ENCODE measurements around the gene ENTPD2.

ENTPD2 gene

DNA sequence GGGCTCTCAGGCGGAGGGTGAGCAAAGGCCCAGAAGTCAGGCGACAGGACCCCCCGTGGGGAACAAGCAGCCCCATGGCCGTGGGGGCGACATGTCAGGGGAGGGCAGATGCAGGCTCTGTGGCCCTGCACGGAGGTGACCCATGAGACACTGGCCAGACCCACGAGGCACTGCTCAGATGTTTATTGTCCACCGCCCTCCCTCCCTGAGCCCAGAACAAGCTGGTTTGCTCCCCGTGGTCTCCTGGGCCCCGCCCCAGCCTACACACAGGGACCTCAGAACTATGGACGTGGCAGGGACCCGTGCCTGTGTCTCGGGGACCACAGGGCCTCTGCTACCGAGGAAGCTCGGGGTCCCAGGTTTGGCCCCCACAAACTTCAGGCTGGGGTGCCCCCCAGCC is 23.9 kb downstream of the ENTPD2 start:
- no peak for DNase-seq (ENCODE audit: low spot score)

DNA sequence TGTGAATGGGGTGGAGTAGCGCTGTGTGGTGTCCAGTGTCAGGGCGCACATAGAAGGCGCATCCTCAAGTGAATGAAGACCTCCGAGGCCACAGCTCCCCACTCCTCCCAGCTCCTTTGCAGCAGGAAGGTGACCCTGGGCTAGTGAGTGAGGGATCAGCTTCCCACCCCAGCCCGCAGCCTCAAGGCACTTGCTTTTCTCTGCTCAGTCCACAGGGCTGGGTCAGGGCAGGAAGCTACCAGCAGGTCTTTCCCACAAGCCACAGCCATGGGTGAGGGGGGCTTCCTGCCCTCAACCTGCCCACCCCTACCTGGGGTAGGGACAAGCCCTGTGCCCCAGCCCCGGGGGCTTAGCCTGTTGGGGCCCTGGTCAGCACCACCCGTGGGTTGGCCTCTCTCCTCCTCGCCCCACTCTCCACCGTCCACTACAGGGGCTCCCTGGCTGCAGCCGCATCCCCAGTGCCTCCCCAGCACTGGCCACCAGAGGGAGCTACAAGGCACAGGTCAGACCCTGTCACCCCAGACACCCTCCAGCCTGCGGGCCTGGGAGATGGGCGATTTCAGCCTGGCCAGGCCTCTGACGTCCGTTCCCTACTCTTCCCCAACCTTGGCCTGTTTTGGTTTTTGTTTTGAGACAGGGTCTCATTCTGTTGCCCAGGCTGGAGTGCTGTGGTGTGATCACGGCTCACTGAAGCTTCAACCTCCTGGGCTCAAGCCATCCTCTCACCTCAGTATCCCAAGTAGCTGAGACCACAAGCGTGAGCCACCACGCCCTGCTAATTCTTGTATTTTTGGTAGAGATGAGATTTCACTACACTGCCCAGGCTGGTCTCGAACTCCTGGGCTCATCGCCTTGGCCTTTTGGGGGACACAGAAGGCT is 24.6 kb downstream of the ENTPD2 start:
- peak; percentile 76 for DNase-seq (ENCODE audit: low spot score)

DNA sequence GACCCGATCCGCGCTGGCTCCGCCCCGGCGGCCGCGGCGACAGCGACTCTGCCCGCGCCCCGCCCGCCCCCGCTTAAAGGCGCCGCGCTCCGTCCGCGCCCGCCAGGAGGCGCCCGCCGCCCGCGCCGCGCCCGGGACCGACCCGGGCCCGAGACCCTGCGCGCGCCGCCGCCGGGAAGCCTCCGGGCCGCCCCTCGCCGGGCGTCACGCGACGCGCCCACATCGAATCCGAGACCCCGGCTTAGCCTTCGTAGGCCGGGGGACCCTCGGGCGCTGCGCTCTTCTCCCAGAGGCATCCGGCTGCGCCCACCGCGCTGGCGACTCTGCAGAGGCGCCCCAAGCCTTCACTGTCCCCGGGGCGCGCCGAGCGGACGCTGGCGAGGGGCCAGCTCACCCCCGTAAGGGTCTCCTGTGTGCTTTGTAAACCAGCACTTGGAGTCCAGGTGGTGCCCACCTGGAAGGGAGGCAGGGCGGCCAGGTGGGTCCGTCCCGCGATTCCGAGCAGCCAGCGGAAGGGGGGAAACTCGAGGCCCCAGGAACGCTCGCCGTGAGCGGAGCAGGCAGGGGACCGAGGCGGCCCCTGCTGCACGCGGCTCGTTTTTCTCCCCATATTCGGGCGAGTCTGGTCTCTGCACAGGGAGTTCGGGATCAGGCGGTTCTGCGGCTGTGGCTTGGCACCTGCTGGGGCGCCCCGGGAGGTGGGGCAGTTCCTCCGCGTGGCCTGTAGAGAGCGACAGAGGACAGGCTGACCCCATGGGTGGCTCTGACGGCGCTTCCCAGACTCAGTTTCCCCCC is 25.4 kb downstream of the ENTPD2 start:
- peak; percentile 95 for DNase-seq (ENCODE audit: low spot score)

DNA sequence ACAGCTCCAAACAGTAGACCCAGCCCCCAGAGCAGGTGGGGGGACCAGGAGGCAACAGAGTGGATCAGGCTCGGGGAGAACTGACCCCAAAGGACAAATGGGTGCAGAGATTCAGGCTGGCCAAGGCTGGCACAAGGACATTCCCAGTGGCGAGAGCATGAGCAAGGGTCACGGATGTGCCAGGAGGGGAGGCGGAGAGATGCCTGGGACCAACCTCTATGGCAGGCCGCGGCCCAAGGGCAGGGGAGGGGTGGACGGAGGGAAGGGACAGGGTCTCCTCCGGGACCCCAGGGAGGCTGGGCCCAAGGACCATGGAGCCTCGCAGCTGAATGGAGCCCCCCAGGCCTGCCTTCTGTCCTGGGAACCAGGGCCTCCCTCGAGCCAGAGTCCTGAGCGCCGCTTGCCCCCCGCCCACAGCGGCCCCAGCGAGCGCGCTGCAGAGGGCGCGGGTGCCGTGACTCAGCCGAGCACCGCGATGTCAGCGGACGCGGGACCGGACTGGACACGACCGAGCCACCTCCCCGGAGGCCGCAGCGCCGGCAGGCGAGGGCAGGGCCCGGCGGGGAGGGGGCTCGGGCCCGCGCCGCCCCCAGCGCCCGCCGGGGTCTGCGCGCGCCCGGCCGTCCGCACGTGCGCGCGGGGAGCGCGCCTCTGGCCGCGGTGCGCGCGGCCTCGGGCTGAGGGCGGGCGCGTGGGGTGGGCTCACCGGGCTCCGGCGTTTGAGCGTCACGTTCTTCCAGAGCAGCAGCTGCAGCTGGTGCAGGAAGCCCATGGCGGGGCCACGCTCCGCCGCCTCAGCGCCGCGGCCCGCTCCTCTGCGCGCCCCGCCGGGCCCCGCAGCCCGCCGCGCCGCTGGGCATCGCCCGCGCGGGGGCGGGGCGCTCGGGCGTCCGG is 26.2 kb downstream of the ENTPD2 start, which contains the start of gene ABCA2:
ABCA2 (minus strand) TSS at position 869 of the 894 bp plus-strand sequence; CDS start at position 772, 97 bp downstream.
- no peak for DNase-seq (ENCODE audit: low spot score)

DNA sequence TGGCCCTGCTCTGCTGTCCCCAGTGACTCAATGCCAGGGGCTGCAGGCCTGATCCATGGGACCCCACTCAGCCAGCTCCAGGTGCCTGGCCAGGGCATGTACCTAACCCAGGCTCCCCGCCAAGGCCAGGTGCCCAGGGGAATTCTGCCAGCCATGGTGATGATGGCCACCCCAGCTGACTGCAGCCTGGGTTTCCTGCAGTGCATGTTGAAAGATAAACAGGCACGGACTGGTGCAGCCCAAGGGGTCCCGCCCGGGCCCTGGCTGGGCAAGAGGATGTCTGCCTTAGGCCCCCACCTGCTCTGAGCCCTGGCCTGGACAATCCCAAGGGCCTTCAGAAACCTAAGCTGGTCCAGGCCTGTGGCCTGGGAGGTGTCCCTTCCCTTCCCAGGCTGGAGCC is 27.0 kb downstream of the ENTPD2 start:
- DNase-seq (ENCODE audit: low spot score), result no peak

DNA sequence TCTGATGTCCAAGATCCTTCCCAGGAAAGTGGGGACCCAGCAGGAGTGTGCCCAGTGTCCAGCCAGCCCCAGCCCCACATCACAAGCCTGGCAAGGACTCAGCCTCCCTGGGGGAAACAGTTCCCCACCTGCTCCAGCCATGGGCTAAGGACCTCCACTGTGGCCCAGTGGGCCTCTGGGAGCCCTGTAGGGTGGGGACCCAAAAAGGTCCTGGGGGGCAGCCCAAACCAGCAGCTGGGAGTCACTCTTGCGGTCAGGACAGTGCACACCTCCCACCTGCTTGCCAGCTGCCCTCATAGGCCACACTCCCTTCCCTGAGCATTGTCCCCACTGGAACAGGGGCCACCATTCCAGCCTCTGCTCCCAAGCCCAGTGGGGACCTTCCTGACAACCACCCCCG is 27.5 kb downstream of the ENTPD2 start:
- no peak for DNase-seq (ENCODE audit: low spot score)

DNA sequence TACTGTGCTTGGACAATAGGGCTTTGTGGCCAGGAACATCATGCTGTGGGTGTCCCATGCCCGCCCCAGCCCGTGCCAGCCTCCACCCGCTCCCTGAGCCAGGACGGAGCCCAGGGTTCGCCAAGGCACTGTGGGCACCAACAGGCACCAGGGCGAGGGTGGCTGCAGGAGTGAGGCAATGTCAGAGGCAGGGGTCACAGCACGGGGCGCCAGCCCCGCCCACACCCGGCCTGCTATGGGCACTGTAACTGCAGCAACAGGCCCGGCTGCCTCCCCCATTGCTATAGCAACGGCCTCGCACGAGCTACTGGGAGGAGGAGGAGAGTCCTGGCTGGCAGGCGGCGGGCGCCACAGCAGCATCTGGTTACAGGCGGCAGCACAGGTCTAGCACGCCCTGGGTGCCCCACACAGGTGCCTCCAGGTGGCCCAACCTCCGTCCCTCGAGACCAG is 28.3 kb downstream of the ENTPD2 start:
- no peak for DNase-seq (ENCODE audit: low spot score)

DNA sequence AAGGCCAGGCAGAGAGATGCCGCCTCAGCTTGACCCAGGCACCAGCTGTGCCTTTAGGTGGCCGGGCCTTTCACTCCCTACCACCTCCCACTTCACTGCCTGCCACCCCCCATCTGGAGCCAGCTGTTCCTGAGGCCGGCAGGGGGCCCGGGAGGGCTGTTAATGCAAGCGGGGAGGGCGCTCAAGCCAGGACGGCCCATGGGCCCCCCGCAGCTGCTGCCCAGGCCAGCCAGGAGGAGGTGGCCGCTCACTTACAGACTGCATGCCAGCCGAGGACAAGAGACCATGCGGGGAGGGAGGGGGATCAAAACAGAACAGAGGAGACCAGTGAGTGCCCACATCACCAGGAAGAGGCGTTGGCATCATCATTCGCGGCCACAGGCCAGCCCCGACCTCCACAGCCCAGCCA is 30.3 kb downstream of the ENTPD2 start:
- DNase-seq (ENCODE audit: low spot score), result no peak

DNA sequence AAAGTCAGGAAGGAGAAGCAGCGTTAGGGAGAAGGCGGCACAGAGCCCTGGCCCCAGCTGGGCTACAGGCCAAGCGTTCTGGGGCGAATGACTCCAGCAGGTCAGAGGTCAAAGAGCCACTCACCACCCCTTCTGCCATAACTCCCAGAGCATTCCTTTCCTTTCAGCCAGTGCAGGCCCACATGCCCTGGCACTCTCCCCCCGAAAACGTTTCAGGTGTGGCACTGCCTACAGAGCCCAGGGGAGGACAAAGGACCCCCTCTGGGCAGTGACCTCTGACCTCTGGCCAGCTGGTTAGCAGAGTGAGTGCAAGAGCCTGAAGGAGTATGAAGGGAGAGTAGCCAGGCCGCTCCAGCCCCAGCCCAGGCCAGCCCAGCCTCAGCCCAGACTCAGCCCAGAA is 30.7 kb downstream of the ENTPD2 start:
- DNase-seq (ENCODE audit: low spot score), result no peak

DNA sequence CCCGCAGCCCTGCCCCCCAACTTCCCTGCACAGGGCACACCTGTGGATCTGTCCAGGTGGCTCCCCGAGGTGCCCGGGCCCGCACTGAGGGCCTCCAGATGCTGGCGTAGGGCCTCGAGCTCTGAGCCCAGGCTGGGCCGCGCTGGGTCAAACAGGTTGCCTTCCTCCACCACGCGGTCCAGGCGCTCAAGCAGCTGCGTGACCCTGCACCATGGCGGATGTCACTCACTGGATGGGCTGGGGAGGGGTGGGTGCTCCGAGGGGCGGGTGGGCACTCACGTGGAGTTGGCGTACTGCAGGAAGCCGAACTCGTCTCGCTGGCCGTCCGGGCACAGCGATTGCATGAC is 31.2 kb downstream of the ENTPD2 start:
- no peak for DNase-seq (ENCODE audit: low spot score)

DNA sequence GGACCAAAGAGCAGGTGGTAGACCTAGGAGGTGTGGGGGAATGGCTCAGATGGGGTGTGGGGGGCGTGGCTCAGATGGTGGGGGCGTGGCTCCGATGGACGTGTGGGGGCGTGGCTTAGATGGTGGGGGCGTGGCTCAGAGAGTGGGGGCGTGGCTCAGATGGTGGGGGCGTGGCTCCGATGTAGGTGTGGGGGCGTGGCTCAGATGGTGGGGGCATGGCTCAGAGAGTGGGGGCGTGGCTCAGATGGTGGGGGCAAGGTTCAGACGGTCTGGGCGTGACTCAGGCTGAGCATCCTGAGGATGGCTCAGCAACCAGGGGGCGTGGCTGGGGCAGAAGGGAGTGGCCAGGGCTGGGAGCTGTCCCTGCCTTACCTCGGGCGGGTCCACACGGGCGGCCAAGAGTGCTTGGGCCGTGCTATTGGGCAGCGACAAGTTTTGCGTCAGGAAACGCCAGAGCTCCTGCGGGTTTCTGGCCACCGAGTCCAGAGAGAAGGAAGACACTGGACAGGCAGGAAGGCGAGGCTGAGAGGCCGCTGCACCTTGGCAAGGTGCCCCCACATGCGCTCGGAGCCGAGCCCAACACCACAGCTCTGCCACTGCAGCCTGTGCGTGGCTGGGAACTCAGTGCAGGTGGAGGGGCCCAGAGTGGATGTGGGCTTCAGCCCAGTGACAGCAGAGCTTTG is 31.7 kb downstream of the ENTPD2 start:
- DNase-seq (ENCODE audit: low spot score), result peak; percentile 73

DNA sequence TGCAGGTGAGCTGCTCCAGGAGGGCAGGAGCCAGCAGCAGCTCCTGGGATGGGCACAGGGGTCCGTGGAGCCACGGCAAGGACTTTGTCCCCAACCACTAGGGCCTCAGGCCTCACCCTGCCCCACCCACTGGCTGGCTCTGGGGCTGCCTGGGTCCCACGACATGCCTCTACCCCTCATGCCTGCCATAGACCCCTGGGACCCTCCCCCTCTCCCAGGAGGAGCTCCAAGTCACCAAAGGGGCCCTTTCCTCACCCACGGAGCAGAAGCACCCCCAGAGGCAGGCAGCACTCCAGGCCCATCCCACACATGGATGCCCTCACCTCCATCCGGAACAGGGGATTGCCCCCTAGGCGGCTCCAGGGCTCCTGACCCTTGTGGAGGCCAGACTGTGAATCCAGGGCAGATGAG is 32.3 kb downstream of the ENTPD2 start:
- no peak for DNase-seq (ENCODE audit: low spot score)

DNA sequence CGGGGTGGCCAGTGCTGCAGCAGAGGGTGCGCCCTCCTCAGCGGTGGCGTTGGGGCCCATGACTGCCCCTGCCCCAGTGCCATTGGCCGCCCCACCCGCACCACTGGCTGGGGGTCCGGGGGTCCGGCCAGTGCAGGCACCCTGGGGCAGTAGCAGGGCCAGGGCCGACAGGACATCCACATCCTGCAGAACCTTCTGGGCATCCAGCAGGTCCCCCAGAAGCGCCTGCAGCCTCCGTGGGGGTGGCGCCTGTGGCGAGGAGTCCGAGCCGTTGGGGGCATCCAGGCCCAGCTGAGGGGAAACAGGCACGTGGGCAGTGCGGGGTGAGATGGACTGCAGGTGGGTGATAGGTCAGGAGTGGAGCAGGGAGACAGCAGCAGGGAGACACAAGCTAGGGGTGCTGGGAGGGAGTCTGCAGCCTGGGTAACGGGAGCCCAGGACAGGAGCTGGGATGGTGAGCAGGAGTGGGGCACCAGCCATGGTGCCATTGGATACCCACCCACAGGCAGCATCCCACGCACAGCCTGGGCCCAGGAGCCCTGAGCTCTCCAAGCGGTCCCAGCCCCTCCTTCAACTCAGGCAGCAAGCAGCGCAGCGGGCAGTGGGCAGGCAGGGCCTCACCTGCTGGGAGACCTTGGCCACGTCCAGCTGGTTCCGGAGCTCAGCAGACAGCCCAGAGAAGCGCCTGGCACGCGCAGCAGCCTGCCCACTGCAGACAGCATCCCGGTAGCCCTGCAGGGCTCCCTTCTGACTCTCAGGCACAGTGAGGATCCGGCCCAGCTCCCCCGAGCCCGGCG is 32.9 kb downstream of the ENTPD2 start:
- DNase-seq (ENCODE audit: low spot score), result no peak

DNA sequence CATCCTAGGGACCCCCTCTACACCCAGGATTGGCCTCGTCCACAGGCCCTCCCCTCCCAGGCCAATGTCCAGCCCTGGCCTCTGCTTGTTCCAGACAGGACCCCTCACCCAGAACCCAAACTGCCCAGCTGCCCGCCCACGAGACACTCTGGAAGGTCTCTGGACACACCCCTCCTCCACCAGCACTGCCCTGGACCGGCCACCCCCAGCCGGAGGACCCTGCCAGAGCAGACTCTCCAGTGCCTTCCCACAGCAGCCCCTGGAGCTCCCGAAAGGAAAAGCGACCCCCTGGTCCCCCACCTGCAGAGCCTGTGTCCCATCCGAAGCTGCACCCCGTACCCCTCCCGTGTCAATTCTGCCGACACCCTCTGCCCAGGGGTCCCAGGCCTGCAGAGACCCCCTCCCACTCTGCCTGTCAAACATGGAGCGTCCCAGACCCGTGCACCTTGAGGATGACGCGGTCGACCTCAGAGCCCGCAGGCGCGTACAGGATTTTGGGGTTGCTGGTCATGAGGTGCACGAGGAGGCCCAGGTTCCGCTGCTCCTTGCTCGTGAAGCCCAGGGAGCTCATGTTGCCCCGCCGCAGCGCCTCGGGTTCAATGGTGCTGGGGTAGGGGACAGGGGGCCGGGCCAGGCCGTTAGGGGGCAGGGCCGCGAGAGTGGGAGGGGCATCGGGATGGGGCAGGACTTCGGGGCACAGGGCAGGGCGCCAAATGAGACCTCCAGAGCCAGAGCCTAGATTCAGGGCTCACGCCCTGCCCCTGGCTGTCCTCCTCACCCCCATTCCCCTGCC is 33.8 kb downstream of the ENTPD2 start:
- no peak for DNase-seq (ENCODE audit: low spot score)

DNA sequence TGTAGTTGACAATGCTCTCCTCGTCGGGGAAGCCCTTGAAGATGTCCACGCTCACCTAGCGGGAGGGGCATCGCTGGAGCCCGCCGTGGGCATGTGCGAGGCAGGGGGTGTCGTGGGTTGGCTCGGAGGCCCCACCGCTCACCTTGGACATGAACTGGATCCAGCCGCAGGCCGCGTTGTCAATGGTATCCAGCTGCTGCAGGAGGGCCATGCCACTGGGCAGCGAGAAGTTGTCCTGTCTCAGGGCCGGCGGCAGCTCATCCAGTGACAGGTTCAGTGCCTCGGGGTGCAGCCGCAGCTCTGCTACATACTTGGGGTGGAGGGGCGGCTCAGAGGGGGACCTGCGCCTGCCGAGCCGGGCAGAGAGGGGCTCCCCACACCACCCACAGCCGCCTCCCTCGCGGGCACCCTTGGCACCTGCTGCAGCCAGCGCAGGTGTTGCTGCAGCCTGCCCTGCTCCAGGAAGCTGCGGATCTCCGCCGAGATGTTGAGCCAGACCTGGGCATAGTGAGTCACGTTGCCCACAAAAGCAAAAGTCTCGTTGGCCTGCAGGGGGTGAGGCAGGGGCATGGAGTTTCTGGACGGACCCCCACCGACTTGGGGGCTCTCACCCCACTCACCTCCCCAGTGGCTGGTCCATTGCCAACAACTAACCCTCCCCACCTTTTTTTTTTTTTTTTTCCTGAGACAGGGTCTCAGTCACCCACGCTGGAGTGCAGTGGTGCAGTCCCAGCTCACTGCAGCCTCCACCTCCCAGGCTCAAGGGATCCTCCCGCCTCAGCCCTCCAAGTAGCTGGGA is 34.9 kb downstream of the ENTPD2 start:
- no peak for DNase-seq (ENCODE audit: low spot score)

DNA sequence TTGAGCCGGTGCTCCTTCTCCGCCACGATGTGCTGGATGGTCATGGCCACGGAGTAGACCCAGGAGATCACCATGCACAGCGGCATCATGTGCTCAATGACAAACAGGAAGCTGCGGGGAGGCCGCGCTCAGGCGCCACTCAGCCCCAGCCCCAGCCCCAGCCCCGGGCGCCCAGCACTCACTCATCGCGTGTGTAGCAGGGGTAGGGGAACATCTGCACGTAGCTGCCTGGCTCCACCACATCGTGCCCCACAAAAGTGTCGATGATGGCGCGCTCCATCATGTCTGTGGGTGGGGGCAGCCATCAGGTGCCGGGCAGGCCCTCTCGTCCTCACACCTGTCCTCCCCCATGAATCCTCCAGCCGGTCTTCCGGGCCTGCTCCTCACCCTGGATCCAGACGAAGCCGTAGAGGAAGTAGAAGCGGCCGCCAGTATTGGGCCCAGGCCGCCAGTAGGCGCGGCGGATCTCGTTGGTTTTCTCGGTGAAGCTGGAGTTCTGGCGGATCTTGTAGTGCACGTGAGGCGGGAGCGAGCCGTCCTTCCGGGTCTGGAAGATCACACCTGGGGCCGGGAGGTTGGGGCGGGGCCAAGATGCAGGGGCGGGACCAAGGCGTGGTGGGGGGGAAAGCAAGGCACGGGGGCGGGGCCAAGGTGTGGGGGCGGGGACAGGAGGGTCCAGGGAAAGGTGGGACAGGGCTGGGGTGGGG is 35.9 kb downstream of the ENTPD2 start:
- no peak for DNase-seq (ENCODE audit: low spot score)

DNA sequence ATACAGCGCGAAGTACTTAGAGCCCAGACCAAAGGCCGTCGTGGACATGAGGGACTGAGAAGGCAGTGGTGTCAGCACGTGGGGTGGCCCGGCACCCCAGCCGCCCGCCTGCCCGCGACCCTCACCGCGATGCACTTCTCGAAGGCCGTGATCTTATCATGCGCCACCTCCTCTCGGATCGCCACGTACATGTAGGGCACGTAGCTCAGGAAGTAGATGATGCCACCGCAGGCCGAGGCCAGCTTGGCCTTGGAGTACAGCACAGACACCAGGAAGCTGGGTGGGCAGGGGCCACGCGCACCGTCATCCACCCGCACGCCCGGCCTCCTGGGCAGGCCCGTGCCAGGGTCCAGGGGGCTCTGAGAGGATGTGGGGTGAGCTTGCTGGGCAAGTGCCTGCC is 36.8 kb downstream of the ENTPD2 start:
- DNase-seq (ENCODE audit: low spot score), result no peak

DNA sequence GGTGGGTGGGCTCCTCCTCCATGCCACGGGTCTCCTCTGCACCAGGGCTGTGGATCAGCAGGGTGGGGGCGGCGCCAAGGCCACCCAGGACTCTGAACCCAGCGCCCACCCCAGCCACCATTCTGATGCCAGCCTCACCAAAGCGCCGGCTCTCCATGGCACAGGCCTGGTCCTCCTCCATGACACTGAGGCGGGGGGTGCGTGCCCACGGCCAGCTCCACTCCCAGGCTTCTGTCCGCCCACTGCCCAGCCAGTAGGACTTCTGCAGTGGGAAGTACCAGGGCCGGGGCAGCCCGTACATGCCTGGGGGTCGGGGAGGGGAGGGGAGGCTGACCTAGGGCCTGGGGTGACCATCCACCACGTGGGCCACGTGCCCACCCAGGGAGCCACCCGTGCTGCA is 37.4 kb downstream of the ENTPD2 start:
- DNase-seq (ENCODE audit: low spot score), result no peak

Measured in D341Med (cell line).